Colon (tissue), 2 donors: ENCODE results near the gene RARB.

Source experiments
- FAIRE-seq: peaks from 2 replicates; lab custom pipeline; 2012; peaks lifted over from hg19 to GRCh38; lab: Jason Lieb, UNC
- donor health status: control.
- donor health status: control.

The RARB gene

GRCh38 chr3:25554376-25554775 is 126.3 kb downstream of the RARB start:
- no peak for FAIRE-seq

- FAIRE-seq: no peak
Measured at GRCh38 chr3:25555695-25556437, 127.8 kb downstream of the RARB start.

GRCh38 chr3:25556447-25556846 is 128.4 kb downstream of the RARB start:
- no peak for FAIRE-seq

- no peak for FAIRE-seq
Measured at GRCh38 chr3:25557694-25558093, 129.6 kb downstream of the RARB start.

- no peak for FAIRE-seq
Measured at GRCh38 chr3:25558121-25558520, 130.1 kb downstream of the RARB start.

GRCh38 chr3:25558796-25559195 is 130.7 kb downstream of the RARB start:
- no peak for FAIRE-seq

- FAIRE-seq: no peak
Measured at GRCh38 chr3:25563601-25564000, 135.5 kb downstream of the RARB start.

GRCh38 chr3:25564075-25564474 is 136.0 kb downstream of the RARB start:
- no peak for FAIRE-seq

- no peak for FAIRE-seq
Measured at GRCh38 chr3:25565807-25566206, 137.7 kb downstream of the RARB start.

GRCh38 chr3:25566358-25566920 is 138.4 kb downstream of the RARB start:
- no peak for FAIRE-seq

GRCh38 chr3:25567388-25567787 is 139.3 kb downstream of the RARB start:
- no peak for FAIRE-seq

GRCh38 chr3:25567806-25568524 is 139.9 kb downstream of the RARB start:
- FAIRE-seq: no peak

GRCh38 chr3:25568525-25569078 is 140.5 kb downstream of the RARB start:
- no peak for FAIRE-seq

GRCh38 chr3:25571285-25571684 is 143.2 kb downstream of the RARB start:
- no peak for FAIRE-seq

GRCh38 chr3:25572336-25572735 is 144.3 kb downstream of the RARB start:
- FAIRE-seq: no peak

GRCh38 chr3:25572919-25573385 is 144.9 kb downstream of the RARB start:
- FAIRE-seq: no peak

- no peak for FAIRE-seq
Measured at GRCh38 chr3:25573386-25574171, 145.5 kb downstream of the RARB start.

- no peak for FAIRE-seq
Measured at GRCh38 chr3:25574172-25574765, 146.2 kb downstream of the RARB start.

GRCh38 chr3:25575001-25575400 is 146.9 kb downstream of the RARB start:
- no peak for FAIRE-seq

- no peak for FAIRE-seq
Measured at GRCh38 chr3:25576146-25576545, 148.1 kb downstream of the RARB start.

GRCh38 chr3:25576831-25577454 is 148.9 kb downstream of the RARB start:
- no peak for FAIRE-seq
